GM15510 (cell line): ENCODE results near the gene MPHOSPH8.

Experiments
- POLR2A ChIP-seq: IDR thresholded peaks from 3 replicates; pipeline ENCODE4 v1.6.1; 2011; ENCODE audit warnings: borderline replicate concordance; ENCODE audit not compliant: insufficient read length; ENCODE audit errors: extremely low read depth

Gene MPHOSPH8

GRCh38 chr13:19663416-19663979 is 30.0 kb downstream of the MPHOSPH8 start:
- no peak for TF ChIP-seq POLR2A

GRCh38 chr13:19664481-19665230 is 31.2 kb downstream of the MPHOSPH8 start:
- no peak for TF ChIP-seq POLR2A

GRCh38 chr13:19665427-19665859 is 32.0 kb downstream of the MPHOSPH8 start:
- no peak for TF ChIP-seq POLR2A

- TF ChIP-seq POLR2A: no peak
These were observed 35.3 kb downstream of the MPHOSPH8 start for GRCh38 chr13:19668778-19669177.

GRCh38 chr13:19670147-19670546 is 36.7 kb downstream of the MPHOSPH8 start:
- TF ChIP-seq POLR2A: no peak

- no peak for TF ChIP-seq POLR2A
These were observed 39.5 kb downstream of the MPHOSPH8 start for GRCh38 chr13:19672990-19673389.

GRCh38 chr13:19673473-19674430 is 40.3 kb downstream of the MPHOSPH8 start:
- TF ChIP-seq POLR2A: no peak

- TF ChIP-seq POLR2A: no peak
These were observed 41.4 kb downstream of the MPHOSPH8 start for GRCh38 chr13:19674898-19675297.

GRCh38 chr13:19676168-19676567 is 42.7 kb downstream of the MPHOSPH8 start:
- no peak for TF ChIP-seq POLR2A

- TF ChIP-seq POLR2A: no peak
These were observed 47.3 kb downstream of the MPHOSPH8 start for GRCh38 chr13:19680751-19681150.

- no peak for TF ChIP-seq POLR2A
These were observed 48.1 kb downstream of the MPHOSPH8 start for GRCh38 chr13:19681517-19681916.

GRCh38 chr13:19685034-19685433 is 51.6 kb downstream of the MPHOSPH8 start:
- TF ChIP-seq POLR2A: no peak

- no peak for TF ChIP-seq POLR2A
These were observed 52.0 kb downstream of the MPHOSPH8 start for GRCh38 chr13:19685437-19685836.

- TF ChIP-seq POLR2A: no peak
These were observed 62.0 kb downstream of the MPHOSPH8 start for GRCh38 chr13:19695428-19695827.

- TF ChIP-seq POLR2A: no peak
These were observed 62.4 kb downstream of the MPHOSPH8 start for GRCh38 chr13:19695829-19696228.
